Activated naive CD4-positive, alpha-beta T cell treated with anti-CD3 and anti-CD28 coated beads, Interleukin-2, amount 50 U/mL, for 24 hours (primary cell): ENCODE results near the gene CCDC170.
"Not testable (repeated sequence)": the region's sequence is repeated elsewhere in the genome, so short reads cannot be mapped to it uniquely, and the experiment has no call there.

Source experiments
- H3K27ac Mint-ChIP-seq: one replicate; pipeline ENCODE4 v1.8.0; 2021; ENCODE audit warnings: mild to moderate bottlenecking, mixed read lengths
- H3K27me3 Mint-ChIP-seq: one replicate; pipeline ENCODE4 v1.8.0; 2021; ENCODE audit warnings: mixed read lengths
- H3K36me3 Mint-ChIP-seq: one replicate; pipeline ENCODE4 v1.8.0; 2021; ENCODE audit warnings: mixed read lengths
- H3K4me1 Mint-ChIP-seq: one replicate; pipeline ENCODE4 v1.8.0; 2021; ENCODE audit warnings: mixed read lengths
- H3K4me3 Mint-ChIP-seq: one replicate; pipeline ENCODE4 v1.8.0; 2021; ENCODE audit warnings: mild to moderate bottlenecking, mixed read lengths
- H3K9me3 Mint-ChIP-seq: one replicate; pipeline ENCODE4 v1.8.0; 2021; ENCODE audit warnings: mixed read lengths

CCDC170 gene

DNA sequence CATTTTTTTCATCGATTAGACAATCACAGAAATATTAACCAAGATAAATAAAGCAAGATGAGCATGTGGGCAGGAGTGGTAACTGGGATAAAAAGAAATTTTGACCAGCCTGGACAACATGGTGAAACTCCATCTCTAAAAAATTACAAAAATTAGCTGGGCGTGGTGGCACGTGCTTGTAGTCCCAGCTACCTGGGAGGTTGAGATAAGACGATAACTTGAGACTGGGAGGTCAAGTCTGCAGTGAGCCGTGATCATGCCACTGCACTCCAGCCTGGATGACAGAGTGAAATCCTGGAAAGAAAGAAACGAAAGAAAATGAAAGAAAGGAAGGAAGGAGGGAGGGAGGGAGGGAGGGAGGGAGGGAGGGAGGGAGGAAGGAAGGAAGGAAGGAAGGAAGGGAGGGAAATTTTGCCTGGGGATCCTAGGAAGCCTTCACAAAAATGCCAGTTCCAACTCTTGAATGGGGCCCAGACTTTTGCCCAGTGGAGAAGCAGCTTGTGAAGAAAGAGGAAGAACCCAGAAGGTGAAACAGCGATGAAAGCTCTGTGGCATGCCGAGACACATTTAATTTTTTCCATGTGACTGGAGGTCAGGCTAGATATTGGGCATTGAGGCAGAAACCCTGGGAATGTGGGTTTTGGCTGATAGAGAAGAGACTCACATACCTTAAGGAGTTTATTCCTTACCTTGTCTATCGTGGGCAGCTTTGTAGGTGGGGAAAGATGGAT is 20.3 kb downstream of the CCDC170 start:
- no peaks in the 10 kb centered on the region for H3K36me3 Mint-ChIP-seq
- H3K4me1 Mint-ChIP-seq = no peaks in the 10 kb centered on the region
- no peak overlapping the region for H3K4me3 Mint-ChIP-seq
- peaks cover 13% of the 10 kb centered on the region for H3K9me3 Mint-ChIP-seq
- H3K27ac Mint-ChIP-seq = no peak overlapping the region
- H3K27me3 Mint-ChIP-seq = no peaks in the 10 kb centered on the region

- not testable (repeated sequence) for H3K27me3 Mint-ChIP-seq, H3K4me3 Mint-ChIP-seq, H3K27ac Mint-ChIP-seq, H3K36me3 Mint-ChIP-seq, H3K4me1 Mint-ChIP-seq
- peaks cover 24% of the 10 kb centered on the region for H3K9me3 Mint-ChIP-seq
Observed at GRCh38 chr6:151518992-151519391, 25.2 kb downstream of the CCDC170 start.

- peaks cover 7% of the 10 kb centered on the region for H3K27me3 Mint-ChIP-seq
- H3K4me1 Mint-ChIP-seq = no peaks in the 10 kb centered on the region
- no peak overlapping the region for H3K4me3 Mint-ChIP-seq
- no peak overlapping the region for H3K27ac Mint-ChIP-seq
- no peaks in the 10 kb centered on the region for H3K36me3 Mint-ChIP-seq
- peaks cover 22% of the 10 kb centered on the region for H3K9me3 Mint-ChIP-seq
Observed at GRCh38 chr6:151523034-151523433, 29.2 kb downstream of the CCDC170 start.

DNA sequence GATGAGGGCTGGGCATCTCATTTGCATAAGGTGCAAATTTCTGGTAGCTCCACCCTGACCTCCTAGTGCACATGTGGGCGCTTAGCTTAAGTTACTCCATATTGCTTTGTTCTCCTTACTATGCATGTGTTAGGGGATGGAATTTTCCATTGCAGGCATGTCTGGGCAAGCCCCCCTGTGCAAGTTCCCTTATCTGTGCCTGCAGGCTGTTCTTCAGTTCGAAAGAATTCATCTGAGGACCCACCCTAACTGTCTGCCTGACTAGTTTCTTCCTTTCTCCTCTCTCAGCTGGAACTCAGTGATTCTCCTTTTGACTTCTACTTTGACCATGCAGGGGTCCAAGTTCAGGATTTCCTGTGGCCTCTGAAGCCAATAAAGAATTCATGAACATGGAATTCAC is 30.2 kb downstream of the CCDC170 start:
- Mint-ChIP-seq H3K27me3 (peaks cover 9% of the 10 kb centered on the region), H3K27ac (no peak overlapping the region), H3K4me3 (no peak overlapping the region), H3K4me1 (no peaks in the 10 kb centered on the region), H3K36me3 (no peaks in the 10 kb centered on the region), H3K9me3 (peaks cover 14% of the 10 kb centered on the region)

DNA sequence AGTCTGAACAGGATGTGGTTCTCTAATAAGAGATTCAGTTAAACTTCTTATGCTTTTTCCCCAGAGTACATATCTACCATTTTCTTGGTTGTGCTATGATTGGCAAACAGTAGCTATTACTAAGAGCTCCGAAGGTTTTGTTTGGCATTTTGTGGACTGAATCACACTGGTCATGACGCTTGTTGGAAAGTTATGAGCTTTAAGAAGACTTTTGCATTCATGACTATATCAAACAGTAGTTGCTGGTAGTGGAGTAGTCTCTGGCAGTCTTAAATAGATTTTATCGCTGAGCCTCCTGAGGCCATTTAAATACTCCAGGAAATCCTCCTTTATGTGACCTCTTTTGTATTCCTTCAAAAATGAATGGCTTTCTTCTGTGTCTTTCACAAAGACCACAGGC is 40.8 kb downstream of the CCDC170 start:
- Mint-ChIP-seq H3K36me3 (peaks cover 2% of the 10 kb centered on the region), H3K27ac (no peak overlapping the region), H3K27me3 (peaks cover 6% of the 10 kb centered on the region), H3K4me1 (no peaks in the 10 kb centered on the region), H3K4me3 (no peak overlapping the region), H3K9me3 (peaks cover 8% of the 10 kb centered on the region)

GRCh38 chr6:151535476-151536187 is 41.8 kb downstream of the CCDC170 start:
- Mint-ChIP-seq H3K9me3 (peaks cover 11% of the 10 kb centered on the region), H3K27me3 (peaks cover 5% of the 10 kb centered on the region), H3K36me3 (peaks cover 2% of the 10 kb centered on the region), H3K4me1 (no peaks in the 10 kb centered on the region), H3K4me3 (no peak overlapping the region), H3K27ac (no peak overlapping the region)

DNA sequence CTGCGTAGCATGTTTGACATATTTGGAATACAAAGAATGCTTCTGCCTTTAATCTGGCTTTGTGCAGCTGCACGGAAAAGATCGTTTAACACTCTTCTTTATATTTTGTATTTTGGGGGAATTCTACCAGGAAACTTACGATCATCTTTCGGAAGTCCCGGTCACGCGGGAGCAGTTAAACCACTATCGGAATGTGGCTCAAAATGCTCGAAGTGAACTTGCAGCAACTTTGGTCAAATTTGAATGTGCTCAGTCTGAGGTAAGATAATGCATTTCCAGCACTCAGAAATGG is 42.3 kb downstream of the CCDC170 start:
- peaks cover 5% of the 10 kb centered on the region for H3K27me3 Mint-ChIP-seq
- peaks cover 4% of the 10 kb centered on the region for H3K36me3 Mint-ChIP-seq
- H3K4me1 Mint-ChIP-seq = no peaks in the 10 kb centered on the region
- H3K4me3 Mint-ChIP-seq = no peak overlapping the region
- H3K9me3 Mint-ChIP-seq = peaks cover 16% of the 10 kb centered on the region
- no peak overlapping the region for H3K27ac Mint-ChIP-seq

DNA sequence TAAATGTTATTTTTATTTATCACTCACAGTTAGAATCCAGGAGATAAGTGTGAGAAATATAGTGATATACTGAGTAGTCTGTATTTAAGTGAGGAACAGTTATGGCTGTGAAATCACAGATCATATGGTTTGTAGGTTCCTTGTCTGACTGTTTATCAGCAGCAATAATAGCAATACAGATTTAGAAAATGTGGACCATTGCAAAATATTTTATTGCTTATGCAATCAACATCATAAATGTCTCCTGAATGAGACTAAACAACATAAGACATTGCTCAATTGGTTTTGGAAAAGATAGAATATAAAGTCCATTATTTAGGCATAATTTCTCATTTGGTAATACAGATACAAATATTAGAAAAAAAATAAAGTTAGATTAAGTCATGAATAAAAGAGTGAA is 43.7 kb downstream of the CCDC170 start:
- no peak overlapping the region for H3K4me3 Mint-ChIP-seq

DNA sequence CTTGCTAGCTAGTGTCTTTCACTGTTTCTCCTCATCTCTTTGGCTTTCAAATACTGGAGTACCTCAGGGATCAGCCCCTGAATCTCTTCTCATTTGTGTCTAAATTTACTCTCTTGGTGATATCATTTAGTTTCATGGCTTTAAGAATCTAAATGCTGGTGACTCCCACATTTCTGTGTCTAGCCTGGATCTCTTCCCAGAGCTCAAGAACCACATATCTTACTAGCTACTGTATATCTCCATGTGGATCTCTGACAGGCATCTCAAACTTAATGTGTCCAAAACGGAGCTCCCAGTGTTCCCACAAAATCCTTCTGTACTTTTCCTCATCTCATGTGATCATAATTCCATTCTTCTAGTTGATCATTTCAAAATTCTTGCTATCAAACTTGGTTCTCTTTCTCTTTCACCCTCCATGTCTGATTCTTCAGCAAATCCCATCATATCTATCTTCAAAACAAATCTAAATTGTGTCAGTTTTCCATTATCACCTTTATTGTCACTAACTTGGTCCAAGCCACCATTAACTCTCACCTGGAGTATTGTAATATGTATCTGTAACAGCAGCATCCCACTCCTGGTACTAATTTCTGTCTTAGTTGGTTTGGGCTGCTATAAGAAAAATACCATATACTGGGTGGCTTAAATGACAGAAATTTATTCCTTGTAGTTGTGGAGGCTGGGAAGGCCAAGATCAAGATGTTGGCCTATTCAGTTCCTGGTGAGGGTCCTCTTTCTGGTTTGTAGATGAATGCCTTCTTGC is 45.9 kb downstream of the CCDC170 start:
- no peak overlapping the region for H3K27ac Mint-ChIP-seq
- H3K36me3 Mint-ChIP-seq = peaks cover 2% of the 10 kb centered on the region
- H3K4me3 Mint-ChIP-seq = no peak overlapping the region
- peaks cover 18% of the 10 kb centered on the region for H3K9me3 Mint-ChIP-seq
- H3K4me1 Mint-ChIP-seq = no peaks in the 10 kb centered on the region
- peaks cover 3% of the 10 kb centered on the region for H3K27me3 Mint-ChIP-seq

More for the DNA sequence above, 43.7 kb downstream of the CCDC170 start:
- peaks cover 5% of the 10 kb centered on the region for H3K27me3 Mint-ChIP-seq
- H3K9me3 Mint-ChIP-seq = peaks cover 18% of the 10 kb centered on the region
- H3K36me3 Mint-ChIP-seq = peaks cover 2% of the 10 kb centered on the region
- H3K27ac Mint-ChIP-seq = no peak overlapping the region
- no peaks in the 10 kb centered on the region for H3K4me1 Mint-ChIP-seq

DNA sequence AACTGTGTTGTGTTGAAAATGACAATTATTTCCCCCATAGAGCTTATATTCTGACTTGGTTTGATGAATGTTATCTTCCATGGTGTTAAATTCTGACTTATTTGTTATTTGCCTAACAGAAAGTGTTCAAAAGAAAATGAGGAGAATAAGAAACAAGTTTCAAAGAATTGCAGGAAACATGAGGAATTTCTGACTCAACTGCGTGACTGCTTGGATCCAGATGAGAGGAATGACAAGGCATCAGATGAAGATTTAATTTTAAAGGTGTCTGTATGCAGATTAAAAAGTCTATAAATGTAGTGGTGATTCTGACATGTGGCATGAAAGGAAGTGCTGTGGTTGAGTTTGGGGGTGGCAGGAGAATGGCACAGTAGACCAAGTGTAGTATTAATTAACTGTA is 50.6 kb downstream of the CCDC170 start:
- Mint-ChIP-seq H3K9me3 (peaks cover 14% of the 10 kb centered on the region), H3K4me3 (no peak overlapping the region), H3K36me3 (peaks cover 2% of the 10 kb centered on the region), H3K4me1 (no peaks in the 10 kb centered on the region), H3K27me3 (peaks cover 5% of the 10 kb centered on the region), H3K27ac (no peak overlapping the region)

- not testable (repeated sequence) for H3K4me3 Mint-ChIP-seq, H3K27ac Mint-ChIP-seq, H3K9me3 Mint-ChIP-seq, H3K36me3 Mint-ChIP-seq, H3K4me1 Mint-ChIP-seq, H3K27me3 Mint-ChIP-seq
Observed at GRCh38 chr6:151544884-151545283, 51.1 kb downstream of the CCDC170 start.

DNA sequence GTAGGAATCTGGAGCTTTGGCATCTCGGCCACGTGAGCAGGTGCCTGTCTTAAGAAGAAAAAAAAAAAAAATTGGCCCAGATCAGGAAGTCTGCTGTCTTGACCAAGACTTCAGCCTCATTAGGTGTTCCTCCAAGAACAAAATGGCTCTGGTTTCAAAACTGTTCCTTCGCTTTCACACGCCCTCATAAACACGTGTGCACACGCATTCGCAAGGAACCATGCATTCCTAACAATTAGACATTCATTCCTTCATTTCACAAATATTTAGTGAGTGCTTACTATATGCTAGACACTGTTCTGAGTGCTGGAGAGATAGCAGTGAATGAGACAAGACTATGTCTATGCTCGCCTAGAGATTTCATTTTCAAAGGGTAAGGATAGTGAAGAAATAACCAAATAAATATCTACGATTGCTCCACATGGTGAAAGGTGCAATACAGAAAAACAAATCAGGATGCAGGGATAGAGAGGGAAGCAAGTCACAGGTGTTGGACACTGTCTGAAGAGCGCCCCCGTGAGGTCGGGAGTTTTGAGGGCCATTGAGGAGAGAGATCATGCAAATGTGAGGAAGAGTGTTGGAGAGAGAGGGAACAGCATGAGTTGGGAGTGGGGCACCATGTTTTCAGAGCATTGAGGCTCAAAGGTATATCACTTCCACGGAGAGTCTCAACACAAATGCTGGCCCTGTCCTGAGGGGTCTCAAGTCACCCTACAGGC is 53.3 kb downstream of the CCDC170 start:
- Mint-ChIP-seq H3K27ac (no peak overlapping the region), H3K9me3 (peaks cover 5% of the 10 kb centered on the region), H3K4me3 (no peak overlapping the region), H3K4me1 (no peaks in the 10 kb centered on the region), H3K27me3 (peaks cover 5% of the 10 kb centered on the region), H3K36me3 (no peaks in the 10 kb centered on the region)

DNA sequence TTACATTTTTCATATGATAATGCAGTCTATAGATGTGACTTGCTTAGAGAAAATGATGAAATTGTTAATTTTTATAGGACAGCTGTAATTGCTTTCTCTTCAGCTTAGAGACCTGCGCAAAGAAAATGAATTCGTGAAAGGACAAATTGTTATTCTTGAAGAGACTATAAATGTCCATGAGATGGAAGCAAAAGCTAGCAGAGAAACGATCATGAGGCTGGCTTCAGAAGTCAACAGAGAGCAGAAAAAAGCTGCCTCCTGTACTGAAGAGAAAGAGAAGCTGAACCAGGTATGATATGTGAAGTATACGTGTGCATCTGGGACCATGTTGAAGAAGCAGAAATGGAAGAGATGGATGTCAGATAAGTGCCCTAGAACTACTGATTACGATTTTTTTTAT is 54.4 kb downstream of the CCDC170 start:
- Mint-ChIP-seq H3K4me3 (no peak overlapping the region), H3K27ac (no peak overlapping the region), H3K27me3 (peaks cover 5% of the 10 kb centered on the region), H3K36me3 (no peaks in the 10 kb centered on the region), H3K4me1 (no peaks in the 10 kb centered on the region), H3K9me3 (peaks cover 5% of the 10 kb centered on the region)

GRCh38 chr6:151549790-151550189 is 56.0 kb downstream of the CCDC170 start:
- H3K27me3 Mint-ChIP-seq = peaks cover 5% of the 10 kb centered on the region
- H3K9me3 Mint-ChIP-seq = peaks cover 5% of the 10 kb centered on the region
- no peak overlapping the region for H3K4me3 Mint-ChIP-seq
- no peaks in the 10 kb centered on the region for H3K4me1 Mint-ChIP-seq
- no peaks in the 10 kb centered on the region for H3K36me3 Mint-ChIP-seq
- H3K27ac Mint-ChIP-seq = no peak overlapping the region

DNA sequence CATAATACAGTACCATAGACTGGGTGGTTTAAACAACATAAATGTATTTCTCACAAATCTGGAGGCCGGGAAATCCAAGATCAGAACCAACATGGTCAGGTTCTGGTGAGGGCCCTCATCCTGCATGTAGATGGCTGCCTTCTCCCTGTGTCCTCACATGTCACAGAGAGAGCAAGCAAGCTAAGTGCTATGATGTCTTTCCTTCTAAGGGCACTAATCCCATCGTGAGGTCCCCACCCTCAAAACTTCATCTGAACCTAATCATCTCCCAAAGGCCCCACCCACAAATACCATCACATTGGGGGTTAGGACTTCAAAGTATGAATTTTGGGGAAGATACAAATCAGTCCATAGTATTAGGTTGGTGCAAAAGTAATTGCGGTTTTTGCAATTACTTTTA is 56.8 kb downstream of the CCDC170 start:
- H3K36me3 Mint-ChIP-seq = no peaks in the 10 kb centered on the region
- no peak overlapping the region for H3K27ac Mint-ChIP-seq
- no peak overlapping the region for H3K4me3 Mint-ChIP-seq
- H3K9me3 Mint-ChIP-seq = peaks cover 5% of the 10 kb centered on the region
- H3K4me1 Mint-ChIP-seq = no peaks in the 10 kb centered on the region
- peaks cover 5% of the 10 kb centered on the region for H3K27me3 Mint-ChIP-seq
